ENCODE data around the gene CDK5R2.
"Not testable (repeated sequence)": the region's sequence is repeated elsewhere in the genome, so short reads cannot be mapped to it uniquely, and the experiment has no call there.

The CDK5R2 gene

DNA sequence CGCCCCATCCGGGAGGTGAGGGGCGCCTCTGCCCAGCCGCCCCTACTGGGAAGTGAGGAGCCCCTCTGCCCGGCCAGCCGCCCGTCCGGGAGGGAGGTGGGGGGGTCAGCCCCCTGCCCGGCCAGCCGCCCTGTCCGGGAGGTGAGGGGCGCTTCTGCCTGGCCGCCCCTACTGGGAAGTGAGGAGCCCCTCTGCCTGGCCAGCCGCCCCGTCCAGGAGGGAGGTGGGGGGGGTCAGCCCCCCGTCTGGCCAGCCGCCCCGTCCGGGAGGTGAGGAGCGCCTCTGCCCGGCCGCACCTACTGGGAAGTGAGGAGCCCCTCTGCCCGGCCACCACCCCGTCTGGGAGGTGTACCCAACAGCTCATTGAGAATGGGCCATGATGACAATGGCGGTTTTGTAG lies 27.7 kb upstream of the CDK5R2 start:
- H2AFZ ChIP-seq (ENCODE audit: low read depth, low read length); H3K4me3 ChIP-seq (ENCODE audit: low read depth in 1 of 2, low read length in 2 of 2); H3K27me3 ChIP-seq (ENCODE audit: insufficient read depth, low read length, poor library complexity); H3K79me2 ChIP-seq (ENCODE audit: insufficient read depth, low read length); H3K4me2 ChIP-seq (ENCODE audit: insufficient read depth, low read length); ATAC-seq (ENCODE audit: insufficient read depth, low read depth); DNase-seq; H3K9ac ChIP-seq (ENCODE audit: low read depth, low read length); H3K9me3 ChIP-seq (ENCODE audit: insufficient read depth, low read length, severe bottlenecking); H3K27ac ChIP-seq (ENCODE audit: low read length); H3K36me3 ChIP-seq (ENCODE audit: insufficient read depth, low read length); H4K20me1 ChIP-seq (ENCODE audit: insufficient read depth, low read length); H3K4me1 ChIP-seq (ENCODE audit: insufficient read depth, low read length): not testable (repeated sequence)

DNA sequence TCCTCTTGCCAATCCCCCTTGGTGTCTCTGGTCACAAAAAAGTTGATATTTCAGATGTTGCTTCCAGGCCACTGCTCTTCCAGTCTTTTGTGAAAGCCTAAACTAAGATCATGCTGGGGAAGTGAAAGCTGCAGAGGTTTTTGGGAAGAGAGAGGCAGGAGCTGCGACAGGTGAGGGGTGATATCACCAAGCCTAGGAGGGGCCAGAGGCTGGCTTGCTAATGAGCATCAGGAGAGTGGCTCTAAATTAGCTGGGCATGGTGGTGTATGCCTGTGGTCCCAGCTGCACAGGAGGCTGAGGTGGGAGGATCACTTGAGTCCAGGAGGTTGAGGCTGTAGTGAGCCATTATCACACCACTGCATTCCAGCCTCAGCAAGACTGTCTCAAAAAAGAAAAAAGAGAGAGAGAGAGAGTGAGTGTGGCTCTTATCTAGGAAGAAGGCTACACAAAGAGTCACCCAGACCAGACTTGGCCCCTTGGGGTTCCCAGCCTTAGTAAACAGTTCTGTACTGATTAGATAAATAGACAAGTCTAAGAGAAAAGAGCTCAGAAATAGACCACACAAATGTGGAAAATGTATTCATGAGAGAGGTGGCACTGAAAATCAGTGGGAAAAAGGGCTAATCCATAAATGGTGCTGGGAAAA lies 14.6 kb upstream of the CDK5R2 start:
- Histone ChIP-seq H3K27ac (ENCODE audit: low read length) (no peak overlapping the region), H4K20me1 (ENCODE audit: insufficient read depth, low read length) (no peaks in the 10 kb centered on the region), H3K79me2 (ENCODE audit: insufficient read depth, low read length) (no peaks in the 10 kb centered on the region), H3K9ac (ENCODE audit: low read depth, low read length) (no peak overlapping the region), H2AFZ (ENCODE audit: low read depth, low read length) (no peak overlapping the region), H3K4me3 (ENCODE audit: low read depth in 1 of 2, low read length in 2 of 2) (no peak overlapping the region), H3K27me3 (ENCODE audit: insufficient read depth, low read length, poor library complexity) (no peaks in the 10 kb centered on the region), H3K4me2 (ENCODE audit: insufficient read depth, low read length) (no peak overlapping the region), H3K9me3 (ENCODE audit: insufficient read depth, low read length, severe bottlenecking) (no peaks in the 10 kb centered on the region), H3K4me1 (ENCODE audit: insufficient read depth, low read length) (no peaks in the 10 kb centered on the region), H3K36me3 (ENCODE audit: insufficient read depth, low read length) (no peaks in the 10 kb centered on the region)
- no peak for DNase-seq
- TF ChIP-seq, protein P1, sequence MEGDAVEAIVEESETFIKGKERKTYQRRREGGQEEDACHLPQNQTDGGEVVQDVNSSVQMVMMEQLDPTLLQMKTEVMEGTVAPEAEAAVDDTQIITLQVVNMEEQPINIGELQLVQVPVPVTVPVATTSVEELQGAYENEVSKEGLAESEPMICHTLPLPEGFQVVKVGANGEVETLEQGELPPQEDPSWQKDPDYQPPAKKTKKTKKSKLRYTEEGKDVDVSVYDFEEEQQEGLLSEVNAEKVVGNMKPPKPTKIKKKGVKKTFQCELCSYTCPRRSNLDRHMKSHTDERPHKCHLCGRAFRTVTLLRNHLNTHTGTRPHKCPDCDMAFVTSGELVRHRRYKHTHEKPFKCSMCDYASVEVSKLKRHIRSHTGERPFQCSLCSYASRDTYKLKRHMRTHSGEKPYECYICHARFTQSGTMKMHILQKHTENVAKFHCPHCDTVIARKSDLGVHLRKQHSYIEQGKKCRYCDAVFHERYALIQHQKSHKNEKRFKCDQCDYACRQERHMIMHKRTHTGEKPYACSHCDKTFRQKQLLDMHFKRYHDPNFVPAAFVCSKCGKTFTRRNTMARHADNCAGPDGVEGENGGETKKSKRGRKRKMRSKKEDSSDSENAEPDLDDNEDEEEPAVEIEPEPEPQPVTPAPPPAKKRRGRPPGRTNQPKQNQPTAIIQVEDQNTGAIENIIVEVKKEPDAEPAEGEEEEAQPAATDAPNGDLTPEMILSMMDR (IDR thresholded peaks at IDR 0.05; ENCODE audit: borderline replicate concordance, extremely low read depth, low read length, poor library complexity, severe bottlenecking): no peak
- TF ChIP-seq EZH2 (IDR thresholded peaks at IDR 0.05; ENCODE audit: borderline replicate concordance, low read depth, low read length, severe bottlenecking): no peak
- ATAC-seq (ENCODE audit: insufficient read depth, low read depth): no peak

DNA sequence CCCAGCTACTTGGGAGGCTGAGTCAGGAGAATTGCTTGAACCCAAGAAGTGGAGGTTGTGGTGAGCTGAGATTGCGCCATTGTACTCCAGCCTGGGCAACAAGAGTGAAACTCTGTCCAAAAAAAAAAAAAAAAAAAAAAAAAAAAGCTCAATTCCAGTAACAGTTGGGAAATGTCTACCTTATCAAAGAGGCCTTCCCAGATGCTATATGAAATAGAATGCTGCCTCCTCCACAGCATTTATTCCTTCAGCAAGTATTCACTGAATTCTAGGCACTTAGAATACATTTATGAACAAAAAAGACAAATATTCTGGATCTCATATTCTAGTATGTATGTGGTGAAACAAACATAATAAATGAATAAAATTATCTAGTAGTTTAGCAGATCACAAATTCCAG lies 12.8 kb upstream of the CDK5R2 start:
- H2AFZ ChIP-seq (ENCODE audit: low read depth, low read length): no peak overlapping the region
- no peaks in the 10 kb centered on the region for H3K27me3 ChIP-seq (ENCODE audit: insufficient read depth, low read length, poor library complexity)
- no peak overlapping the region for H3K9ac ChIP-seq (ENCODE audit: low read depth, low read length)
- ATAC-seq (ENCODE audit: insufficient read depth, low read depth): no peak
- no peaks in the 10 kb centered on the region for H4K20me1 ChIP-seq (ENCODE audit: insufficient read depth, low read length)
- H3K36me3 ChIP-seq (ENCODE audit: insufficient read depth, low read length): no peaks in the 10 kb centered on the region
- H3K4me2 ChIP-seq (ENCODE audit: insufficient read depth, low read length): no peak overlapping the region
- no peaks in the 10 kb centered on the region for H3K4me1 ChIP-seq (ENCODE audit: insufficient read depth, low read length)
- DNase-seq: no peak
- H3K9me3 ChIP-seq (ENCODE audit: insufficient read depth, low read length, severe bottlenecking): no peaks in the 10 kb centered on the region
- H3K27ac ChIP-seq (ENCODE audit: low read length): no peak overlapping the region
- no peak overlapping the region for H3K4me3 ChIP-seq (ENCODE audit: low read depth in 1 of 2, low read length in 2 of 2)
- H3K79me2 ChIP-seq (ENCODE audit: insufficient read depth, low read length): no peaks in the 10 kb centered on the region
- TF ChIP-seq EZH2 (IDR thresholded peaks at IDR 0.05; ENCODE audit: borderline replicate concordance, low read depth, low read length, severe bottlenecking): no peak
- TF ChIP-seq, protein P1 (IDR thresholded peaks at IDR 0.05; ENCODE audit: borderline replicate concordance, extremely low read depth, low read length, poor library complexity, severe bottlenecking): no peak

DNA sequence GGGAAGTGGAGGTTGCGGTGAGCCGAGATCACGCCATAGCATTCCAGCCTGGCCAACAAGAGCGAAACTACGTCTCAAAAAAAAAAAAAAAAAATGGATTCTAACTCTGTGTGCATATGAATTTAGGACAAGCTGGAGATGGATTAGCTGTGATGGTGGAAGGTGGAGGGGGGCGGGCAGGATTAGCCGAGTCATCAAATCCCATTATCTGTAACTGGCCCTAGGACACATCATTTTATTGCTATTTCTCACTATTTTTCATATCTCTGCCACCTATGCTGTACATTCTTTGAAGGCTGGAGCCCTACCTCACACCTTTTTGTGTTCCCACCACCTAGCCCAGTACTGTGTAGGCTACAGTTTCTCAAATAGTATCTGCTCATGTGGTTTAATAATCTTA lies 7.3 kb upstream of the CDK5R2 start:
- H3K79me2 ChIP-seq (ENCODE audit: insufficient read depth, low read length): no peaks in the 10 kb centered on the region
- no peak overlapping the region for H3K9ac ChIP-seq (ENCODE audit: low read depth, low read length)
- H4K20me1 ChIP-seq (ENCODE audit: insufficient read depth, low read length): no peaks in the 10 kb centered on the region
- no peaks in the 10 kb centered on the region for H3K36me3 ChIP-seq (ENCODE audit: insufficient read depth, low read length)
- H3K4me1 ChIP-seq (ENCODE audit: insufficient read depth, low read length): no peaks in the 10 kb centered on the region
- no peak overlapping the region for H3K27ac ChIP-seq (ENCODE audit: low read length)
- H3K4me2 ChIP-seq (ENCODE audit: insufficient read depth, low read length): no peak overlapping the region
- TF ChIP-seq, protein P1 (IDR thresholded peaks at IDR 0.05; ENCODE audit: borderline replicate concordance, extremely low read depth, low read length, poor library complexity, severe bottlenecking): no peak
- no peak for TF ChIP-seq EZH2 (IDR thresholded peaks at IDR 0.05; ENCODE audit: borderline replicate concordance, low read depth, low read length, severe bottlenecking)
- H3K27me3 ChIP-seq (ENCODE audit: insufficient read depth, low read length, poor library complexity): no peaks in the 10 kb centered on the region
- H2AFZ ChIP-seq (ENCODE audit: low read depth, low read length): no peak overlapping the region
- no peak for DNase-seq
- no peaks in the 10 kb centered on the region for H3K9me3 ChIP-seq (ENCODE audit: insufficient read depth, low read length, severe bottlenecking)
- no peak for ATAC-seq (ENCODE audit: insufficient read depth, low read depth)
- H3K4me3 ChIP-seq (ENCODE audit: low read depth in 1 of 2, low read length in 2 of 2): no peak overlapping the region
